Measurements from ENCODE around the gene ATP6V0E2. TPM values are rescaled to one million over a fixed set of nuclear protein-coding genes. Genes with fewer than 3 reads are reported as not detected.

Gene ATP6V0E2
- total and polyA plus RNA-seq, 12 donors: 27.5 to 119 (median 88.4) TPM

DNA sequence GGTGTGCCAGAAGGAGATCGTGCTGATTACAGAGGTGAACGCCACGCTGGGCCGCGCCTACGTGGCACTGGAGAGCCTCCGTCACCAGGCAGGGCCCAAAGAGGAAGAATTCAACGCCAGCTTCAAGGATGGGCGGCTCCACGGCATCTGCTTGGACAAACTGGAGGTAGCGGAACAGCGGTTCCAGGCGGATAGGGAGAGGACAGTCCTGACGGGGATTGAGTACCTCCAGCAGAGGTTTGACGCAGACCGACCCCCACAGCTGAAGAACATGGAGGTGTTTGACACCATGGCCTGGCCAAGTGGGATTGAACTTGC is 12.1 kb upstream of the ATP6V0E2 start:
- Histone ChIP-seq H3K4me1 (peaks cover 0 to 20% (median under 1%) of the 10 kb centered on the region in 9 donors), H3K27me3 (no peaks in the 10 kb centered on the region), H3K27ac (no peak overlapping the region), H3K4me3 (no peak overlapping the region), H3K36me3 (peaks cover 0 to 75% (median 44%) of the 10 kb centered on the region in 9 donors), H3K9me3 (no peaks in the 10 kb centered on the region)
- TF ChIP-seq, protein P1, sequence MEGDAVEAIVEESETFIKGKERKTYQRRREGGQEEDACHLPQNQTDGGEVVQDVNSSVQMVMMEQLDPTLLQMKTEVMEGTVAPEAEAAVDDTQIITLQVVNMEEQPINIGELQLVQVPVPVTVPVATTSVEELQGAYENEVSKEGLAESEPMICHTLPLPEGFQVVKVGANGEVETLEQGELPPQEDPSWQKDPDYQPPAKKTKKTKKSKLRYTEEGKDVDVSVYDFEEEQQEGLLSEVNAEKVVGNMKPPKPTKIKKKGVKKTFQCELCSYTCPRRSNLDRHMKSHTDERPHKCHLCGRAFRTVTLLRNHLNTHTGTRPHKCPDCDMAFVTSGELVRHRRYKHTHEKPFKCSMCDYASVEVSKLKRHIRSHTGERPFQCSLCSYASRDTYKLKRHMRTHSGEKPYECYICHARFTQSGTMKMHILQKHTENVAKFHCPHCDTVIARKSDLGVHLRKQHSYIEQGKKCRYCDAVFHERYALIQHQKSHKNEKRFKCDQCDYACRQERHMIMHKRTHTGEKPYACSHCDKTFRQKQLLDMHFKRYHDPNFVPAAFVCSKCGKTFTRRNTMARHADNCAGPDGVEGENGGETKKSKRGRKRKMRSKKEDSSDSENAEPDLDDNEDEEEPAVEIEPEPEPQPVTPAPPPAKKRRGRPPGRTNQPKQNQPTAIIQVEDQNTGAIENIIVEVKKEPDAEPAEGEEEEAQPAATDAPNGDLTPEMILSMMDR (IDR thresholded peaks at IDR 0.05): no peak
- no peak for ATAC-seq
- DNase-seq: no peak
- intact Hi-C loops (cut with DNase I): no loop called here
- WGBS, 2 donors: 91 to 96% methylated on average over 16 of the region's 16 CpGs

DNA sequence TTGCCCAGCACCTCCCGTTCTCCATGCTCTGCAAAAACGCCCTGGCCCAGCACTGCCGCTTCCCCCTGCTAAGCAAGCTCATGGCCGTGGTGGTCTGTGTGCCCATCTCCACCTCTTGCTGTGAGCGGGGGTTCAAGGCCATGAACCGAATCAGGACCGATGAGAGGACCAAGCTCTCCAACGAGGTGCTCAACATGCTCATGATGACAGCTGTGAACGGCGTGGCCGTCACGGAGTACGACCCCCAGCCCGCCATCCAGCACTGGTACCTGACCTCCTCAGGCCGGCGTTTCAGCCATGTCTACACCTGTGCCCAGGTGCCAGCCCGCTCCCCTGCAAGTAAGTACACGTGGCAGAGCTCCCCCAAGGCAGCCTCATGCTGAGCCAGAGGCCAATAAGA is 11.6 kb upstream of the ATP6V0E2 start:
- TF ChIP-seq, protein P1 (IDR thresholded peaks at IDR 0.05): no peak
- no peaks in the 10 kb centered on the region for H3K9me3 ChIP-seq
- WGBS, 2 donors: 88 to 97% methylated on average over 18 of the region's 18 CpGs
- no peak overlapping the region for H3K4me3 ChIP-seq
- intact Hi-C loops (cut with DNase I): no loop called here
- no peak overlapping the region for H3K27ac ChIP-seq
- no peaks in the 10 kb centered on the region for H3K27me3 ChIP-seq
- DNase-seq: no peak
- H3K4me1 ChIP-seq: peaks cover 0 to 25% (median 5%) of the 10 kb centered on the region in 9 donors
- ATAC-seq: no peak
- peaks cover 0 to 76% (median 44%) of the 10 kb centered on the region in 9 donors for H3K36me3 ChIP-seq

DNA sequence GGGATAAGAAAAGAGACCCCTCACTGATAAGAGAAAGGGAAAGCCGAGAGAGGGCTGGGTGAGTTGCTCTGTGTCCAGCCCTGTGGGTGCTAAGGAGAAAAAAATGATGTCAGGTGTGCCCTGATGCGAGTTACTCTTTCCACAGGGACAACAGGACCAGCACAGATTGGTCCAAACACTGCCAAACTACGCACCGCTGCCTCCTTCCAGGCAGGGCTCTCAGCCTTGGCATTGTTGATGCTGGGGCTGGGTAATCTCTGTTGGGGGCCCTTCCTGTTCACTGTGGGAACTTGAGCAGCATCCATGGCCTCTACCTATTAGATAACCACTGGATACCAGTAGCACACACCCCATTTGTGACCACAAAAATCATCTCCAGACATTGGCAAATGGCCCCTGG is 10.3 kb upstream of the ATP6V0E2 start:
- Histone ChIP-seq H3K4me3 (no peak overlapping the region), H3K27me3 (no peaks in the 10 kb centered on the region), H3K4me1 (peaks cover 0 to 38% (median 14%) of the 10 kb centered on the region in 9 donors), H3K9me3 (no peaks in the 10 kb centered on the region), H3K36me3 (peaks cover 0 to 75% (median 44%) of the 10 kb centered on the region in 9 donors), H3K27ac (no peak overlapping the region)
- ATAC-seq: no peak
- TF ChIP-seq, protein P1 (IDR thresholded peaks at IDR 0.05): no peak
- intact Hi-C loops (cut with DNase I): no loop called here
- DNase-seq: no peak
- 98 to 99% methylated on average over 4 of the region's 4 CpGs for WGBS, 2 donors

- DNase-seq (no peak), ATAC-seq (no peak)
- intact Hi-C loops (cut with DNase I): no loop called here
- Histone ChIP-seq H3K27ac (no peak overlapping the region), H3K4me3 (no peak overlapping the region), H3K27me3 (no peaks in the 10 kb centered on the region), H3K36me3 (peaks cover 0 to 75% (median 44%) of the 10 kb centered on the region in 9 donors), H3K4me1 (peaks cover 0 to 43% (median 17%) of the 10 kb centered on the region in 9 donors), H3K9me3 (no peaks in the 10 kb centered on the region)
- 95 to 96% methylated on average over 8 of the region's 8 CpGs for WGBS, 2 donors
- TF ChIP-seq, protein P1 (IDR thresholded peaks at IDR 0.05): no peak
Observed at GRCh38 chr7:149864023-149864422, 9.7 kb upstream of the ATP6V0E2 start.
